ENCODE results near the gene CD300H.

- TF ChIP-seq CTCF (conservative IDR thresholded peaks at IDR 0.05; ENCODE audit: low read depth, low read length) (no peak), EZH2 (IDR thresholded peaks at IDR 0.05; ENCODE audit: borderline replicate concordance, low read depth, low read length, poor library complexity, severe bottlenecking) (no peak)
Measured at GRCh38 chr17:74546586-74546985, 20.7 kb downstream of the CD300H start.
